ENCODE measurements around the gene SLC25A27.
"Not testable (repeated sequence)": the region's sequence is repeated elsewhere in the genome, so short reads cannot be mapped to it uniquely, and the experiment has no call there.

The SLC25A27 gene

GRCh38 chr6:46652603-46653438, at the start of gene SLC25A27, which contains the start of gene CYP39A1:
Gene SLC25A27, plus strand, starts transcription at chr6:46652975. Its CDS starts 218 bp downstream, at chr6:46653193.
Gene CYP39A1, minus strand, starts transcription at chr6:46652818. Its CDS starts 236 bp downstream, at chr6:46652582.
- peak; percentile 90 for DNase-seq

GRCh38 chr6:46605091-46605797, 47.5 kb upstream of the SLC25A27 start:
- no peak for DNase-seq

- no peak for DNase-seq
Measured at GRCh38 chr6:46606338-46606737, 46.4 kb upstream of the SLC25A27 start.

GRCh38 chr6:46610862-46611553, 41.8 kb upstream of the SLC25A27 start:
- no peak for DNase-seq

- DNase-seq, result no peak
Measured at GRCh38 chr6:46612645-46613044, 40.1 kb upstream of the SLC25A27 start.

GRCh38 chr6:46618726-46619125, 34.0 kb upstream of the SLC25A27 start:
- DNase-seq, result no peak

- no peak for DNase-seq
Measured at GRCh38 chr6:46626228-46626909, 26.4 kb upstream of the SLC25A27 start.

- DNase-seq, result no peak
Measured at GRCh38 chr6:46626976-46627375, 25.8 kb upstream of the SLC25A27 start.

- no peak for DNase-seq
Measured at GRCh38 chr6:46628498-46628897, 24.3 kb upstream of the SLC25A27 start.

- no peak for DNase-seq
Measured at GRCh38 chr6:46628976-46629375, 23.8 kb upstream of the SLC25A27 start.

- DNase-seq, result no peak
Measured at GRCh38 chr6:46629691-46630090, 23.1 kb upstream of the SLC25A27 start.

GRCh38 chr6:46632053-46632452, 20.7 kb upstream of the SLC25A27 start:
- no peak for DNase-seq

GRCh38 chr6:46635462-46635861, 17.3 kb upstream of the SLC25A27 start:
- DNase-seq, result no peak

GRCh38 chr6:46637145-46637544, 15.6 kb upstream of the SLC25A27 start:
- no peak for DNase-seq

GRCh38 chr6:46637933-46638332, 14.8 kb upstream of the SLC25A27 start:
- DNase-seq, result no peak

- DNase-seq, result no peak
Measured at GRCh38 chr6:46638650-46639049, 14.1 kb upstream of the SLC25A27 start.

- no peak for DNase-seq
Measured at GRCh38 chr6:46642928-46643751, 9.6 kb upstream of the SLC25A27 start.

- DNase-seq, result no peak
Measured at GRCh38 chr6:46645265-46645664, 7.5 kb upstream of the SLC25A27 start.

GRCh38 chr6:46648108-46648507, 4.7 kb upstream of the SLC25A27 start:
- DNase-seq, result not testable (repeated sequence)

- DNase-seq, result no peak
Measured at GRCh38 chr6:46648869-46649492, 3.8 kb upstream of the SLC25A27 start.

GRCh38 chr6:46651006-46651405, 1.8 kb upstream of the SLC25A27 start:
- no peak for DNase-seq

All from activated CD8-positive, alpha-beta memory T cell treated with anti-CD3 and anti-CD28 coated beads for 24 hours (primary cell).